RWPE2 (cell line): ENCODE measurements around the gene FRAS1.

Experiments
- ATAC-seq: fragments of 200-7000 bp; cut with Tn5 transposase; 3 replicates; pipeline ENCODE4 v1.9.1; 2021; ENCODE audit warnings: low read depth
- DNase-seq: peaks from one replicate; pipeline ENCODE4 v3.0.0-alpha.2; 2020; ENCODE audit warnings: low spot score
- H3K27ac ChIP-seq: fragments of 450-650 bp; 2 replicates; pipeline ENCODE4 v1.5.1; 2017; ENCODE audit warnings: mild to moderate bottlenecking; ENCODE audit not compliant: poor library complexity, severe bottlenecking
- H3K27me3 ChIP-seq: fragments of 250-450 bp; sonication (Bioruptor Pico); 2 replicates; pipeline ENCODE4 v1.5.1; 2021; ENCODE audit warnings: mild to moderate bottlenecking, moderate library complexity; ENCODE audit not compliant: insufficient read depth, poor library complexity, severe bottlenecking
- H3K36me3 ChIP-seq: fragments of 250-450 bp; sonication (Bioruptor Pico); 2 replicates; pipeline ENCODE4 v1.5.1; 2020; ENCODE audit warnings: low read depth, mild to moderate bottlenecking, moderate library complexity
- H3K4me1 ChIP-seq: fragments of 250-450 bp; sonication (Bioruptor Pico); 2 replicates; pipeline ENCODE4 v1.5.1; 2021; ENCODE audit warnings: mild to moderate bottlenecking, moderate library complexity; ENCODE audit not compliant: insufficient read depth, poor library complexity, severe bottlenecking
- H3K4me3 ChIP-seq: fragments of 250-450 bp; sonication (Bioruptor Pico); 2 replicates; pipeline ENCODE4 v1.5.1; 2021; ENCODE audit warnings: mild to moderate bottlenecking, moderate library complexity; ENCODE audit not compliant: severe bottlenecking
- H3K9me3 ChIP-seq: fragments of 250-450 bp; sonication (Bioruptor Pico); 2 replicates; pipeline ENCODE4 v1.5.1; 2021; ENCODE audit warnings: mild to moderate bottlenecking, moderate library complexity; ENCODE audit not compliant: severe bottlenecking
- CTCF ChIP-seq: fragments of 450-650 bp; IDR thresholded peaks from one replicate; pipeline ENCODE4 v1.5.1; 2017; ENCODE audit warnings: mild to moderate bottlenecking, moderate library complexity; ENCODE audit not compliant: poor library complexity, severe bottlenecking

The FRAS1 gene

GRCh38 chr4:78197947-78198346 is 140.8 kb downstream of the FRAS1 start:
- ATAC-seq (no peak), DNase-seq (no peak)
- Histone ChIP-seq H3K4me3 (no peak overlapping the region), H3K27ac (no peak overlapping the region), H3K27me3 (no peaks in the 10 kb centered on the region), H3K9me3 (no peaks in the 10 kb centered on the region), H3K4me1 (no peaks in the 10 kb centered on the region), H3K36me3 (no peaks in the 10 kb centered on the region)
- no peak for TF ChIP-seq CTCF

GRCh38 chr4:78199984-78200383 is 142.9 kb downstream of the FRAS1 start:
- ATAC-seq (no peak), DNase-seq (no peak)
- Histone ChIP-seq H3K9me3 (no peaks in the 10 kb centered on the region), H3K36me3 (no peaks in the 10 kb centered on the region), H3K4me3 (no peak overlapping the region), H3K4me1 (no peaks in the 10 kb centered on the region), H3K27me3 (no peaks in the 10 kb centered on the region), H3K27ac (no peak overlapping the region)
- TF ChIP-seq CTCF, result no peak

GRCh38 chr4:78200949-78201348 is 143.8 kb downstream of the FRAS1 start:
- ATAC-seq (no peak), DNase-seq (no peak)
- no peak overlapping the region for H3K27ac ChIP-seq
- TF ChIP-seq CTCF, result no peak
- no peaks in the 10 kb centered on the region for H3K9me3 ChIP-seq
- H3K36me3 ChIP-seq, result no peaks in the 10 kb centered on the region
- no peak overlapping the region for H3K4me3 ChIP-seq
- no peaks in the 10 kb centered on the region for H3K4me1 ChIP-seq
- H3K27me3 ChIP-seq, result no peaks in the 10 kb centered on the region

- no peaks in the 10 kb centered on the region for H3K4me1 ChIP-seq
- H3K36me3 ChIP-seq, result no peaks in the 10 kb centered on the region
- no peaks in the 10 kb centered on the region for H3K9me3 ChIP-seq
- DNase-seq, result no peak
- H3K27me3 ChIP-seq, result no peaks in the 10 kb centered on the region
- ATAC-seq, result no peak
- TF ChIP-seq CTCF, result no peak
- no peak overlapping the region for H3K27ac ChIP-seq
- H3K4me3 ChIP-seq, result no peak overlapping the region
These were observed 147.1 kb downstream of the FRAS1 start for GRCh38 chr4:78204176-78204575.

- no peaks in the 10 kb centered on the region for H3K4me1 ChIP-seq
- H3K4me3 ChIP-seq, result no peak overlapping the region
- DNase-seq (no peak), ATAC-seq (no peak)
- no peaks in the 10 kb centered on the region for H3K27me3 ChIP-seq
- H3K27ac ChIP-seq, result no peak overlapping the region
- TF ChIP-seq CTCF, result no peak
- H3K9me3 ChIP-seq, result no peaks in the 10 kb centered on the region
- H3K36me3 ChIP-seq, result no peaks in the 10 kb centered on the region
These were observed 148.5 kb downstream of the FRAS1 start for GRCh38 chr4:78205591-78205990.
